Measurements from ENCODE around the gene ULK4.
"Not testable (repeated sequence)": the region's sequence is repeated elsewhere in the genome, so short reads cannot be mapped to it uniquely, and the experiment has no call there.

Gene ULK4

GRCh38 chr3:41961751-41962679, at the start of gene ULK4:
Gene ULK4 (minus strand): TSS chr3:41962103. CDS start chr3:41954759, 7,344 bp downstream.
- peak; percentile 100 for DNase-seq (ENCODE audit: low spot score)

- no peak for DNase-seq (ENCODE audit: low spot score)
These were observed 48.6 kb upstream of the ULK4 start for GRCh38 chr3:42010530-42010929.

GRCh38 chr3:42009456-42009855, 47.6 kb upstream of the ULK4 start:
- no peak for DNase-seq (ENCODE audit: low spot score)

DNA sequence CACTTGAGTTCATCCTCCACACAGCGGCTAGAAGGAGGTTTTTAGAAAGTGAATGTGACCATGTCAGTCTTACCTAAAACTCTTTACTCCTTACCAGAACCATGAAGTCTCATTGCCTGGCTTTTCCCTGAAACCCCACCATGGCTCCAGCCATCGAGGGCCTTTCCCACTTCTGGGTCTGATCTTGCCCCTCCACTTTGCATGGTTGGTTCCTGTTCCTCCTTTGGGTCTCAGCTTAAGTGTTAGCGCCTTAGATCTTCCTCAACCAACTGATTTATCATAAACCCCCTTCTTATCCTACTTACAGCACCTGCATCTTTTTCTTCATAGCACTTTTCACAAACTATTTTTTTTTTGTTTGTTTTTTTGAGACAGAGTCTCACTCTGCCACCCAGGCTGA, 45.9 kb upstream of the ULK4 start:
- no peak for DNase-seq (ENCODE audit: low spot score)

DNA sequence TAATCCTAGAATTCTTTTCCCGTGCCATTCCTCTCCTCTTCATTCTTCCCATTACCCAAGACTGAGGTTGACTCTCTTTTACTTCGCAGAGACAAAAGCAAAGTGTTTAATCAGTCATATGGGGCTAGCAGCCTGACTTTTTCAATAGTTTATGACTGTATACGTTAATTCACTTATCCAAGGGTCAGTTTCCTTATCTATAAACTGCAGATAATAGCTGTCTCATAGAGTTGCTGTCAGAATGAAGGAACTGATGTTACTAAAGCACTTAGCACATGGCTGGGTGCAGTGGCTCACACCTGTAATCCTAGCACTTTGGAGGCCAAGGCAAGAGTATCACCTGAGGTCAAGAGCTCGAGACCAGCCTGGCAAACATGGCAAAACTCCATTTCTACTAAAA, 43.5 kb upstream of the ULK4 start:
- no peak for DNase-seq (ENCODE audit: low spot score)

DNA sequence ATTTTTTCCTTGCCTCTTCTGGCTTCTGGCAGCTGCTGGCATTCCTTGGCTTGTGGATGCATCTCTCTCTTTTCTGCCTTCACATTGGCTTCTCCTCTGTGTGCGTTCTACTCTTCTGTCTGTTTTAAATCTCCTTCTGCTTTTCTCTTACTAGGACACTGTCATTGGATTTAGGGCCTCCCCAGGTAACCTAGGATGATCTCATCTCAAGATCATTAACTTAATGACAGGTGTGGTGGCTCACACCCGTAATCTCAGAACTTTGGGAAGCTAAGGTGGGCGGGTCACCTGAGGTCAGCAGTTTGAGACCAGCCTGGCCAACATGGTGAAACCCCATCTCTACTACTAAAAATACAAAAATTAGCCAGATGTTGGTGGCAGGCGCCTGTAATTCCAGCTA, 40.9 kb upstream of the ULK4 start:
- no peak for DNase-seq (ENCODE audit: low spot score)

GRCh38 chr3:42001777-42002176, 39.9 kb upstream of the ULK4 start:
- no peak for DNase-seq (ENCODE audit: low spot score)

GRCh38 chr3:41999909-42000308, 38.0 kb upstream of the ULK4 start:
- no peak for DNase-seq (ENCODE audit: low spot score)

DNA sequence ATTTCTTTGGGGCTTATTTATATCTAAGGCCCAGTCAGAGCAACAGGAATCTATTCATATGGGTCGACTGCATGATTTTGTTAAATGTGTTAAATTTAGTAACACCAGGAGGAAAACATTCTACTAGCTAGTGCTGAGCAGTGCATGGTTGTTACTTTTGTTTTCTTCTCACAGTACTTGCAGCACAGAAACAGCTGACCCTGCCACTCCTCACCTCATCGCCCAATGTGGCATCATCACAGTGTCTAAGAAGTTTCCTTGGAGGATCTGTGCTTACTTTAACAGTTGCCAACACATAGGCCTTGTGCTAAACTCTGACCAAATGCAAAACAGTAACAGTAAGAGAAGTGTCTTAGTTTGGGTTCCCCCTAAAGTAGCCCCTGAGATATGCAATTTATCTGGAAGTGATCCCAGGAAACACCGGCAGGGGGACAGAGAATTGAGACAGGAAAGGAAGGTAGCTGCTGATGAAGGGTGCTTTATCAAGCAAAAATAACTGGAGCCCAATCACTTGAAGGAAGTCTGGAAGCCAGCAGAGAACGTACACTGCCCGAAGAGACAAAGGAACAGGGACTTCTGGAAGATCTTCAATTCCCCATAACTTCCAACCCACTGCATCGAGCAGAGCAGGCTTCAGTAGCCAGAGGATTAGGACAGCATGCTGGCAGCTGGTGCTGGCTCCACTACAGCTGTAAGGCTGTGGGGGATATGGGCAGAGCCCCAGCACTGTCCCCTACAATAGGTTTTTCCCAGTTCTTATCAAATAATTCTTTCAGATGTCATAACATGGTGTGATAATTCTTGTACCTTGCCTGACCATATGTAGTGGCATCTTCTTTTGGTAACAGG, 36.0 kb upstream of the ULK4 start:
- DNase-seq (ENCODE audit: low spot score), result no peak

GRCh38 chr3:41991437-41991836, 29.5 kb upstream of the ULK4 start:
- DNase-seq (ENCODE audit: low spot score), result no peak

GRCh38 chr3:41989518-41989917, 27.6 kb upstream of the ULK4 start:
- DNase-seq (ENCODE audit: low spot score), result no peak

- DNase-seq (ENCODE audit: low spot score), result no peak
These were observed 25.7 kb upstream of the ULK4 start for GRCh38 chr3:41987627-41988026.

DNA sequence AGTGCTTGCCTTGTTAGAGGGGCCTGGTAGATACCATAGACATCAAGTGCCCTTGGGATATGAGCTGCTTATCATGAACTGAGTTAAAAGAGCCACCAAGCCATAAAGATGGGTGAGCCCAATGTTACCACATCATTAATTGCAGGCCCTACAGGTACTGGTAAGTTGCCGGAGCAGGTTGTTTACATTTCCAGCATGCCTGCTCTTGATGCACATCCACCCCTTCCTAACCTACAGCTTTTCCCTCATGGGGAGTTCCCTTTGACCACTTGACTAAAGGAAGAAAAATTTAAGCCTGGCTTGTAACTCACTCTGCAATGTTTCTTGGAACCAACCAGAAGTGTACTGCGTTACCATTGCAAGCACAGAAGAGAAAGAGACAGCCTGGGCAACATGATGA, 24.7 kb upstream of the ULK4 start:
- DNase-seq (ENCODE audit: low spot score), result no peak

DNA sequence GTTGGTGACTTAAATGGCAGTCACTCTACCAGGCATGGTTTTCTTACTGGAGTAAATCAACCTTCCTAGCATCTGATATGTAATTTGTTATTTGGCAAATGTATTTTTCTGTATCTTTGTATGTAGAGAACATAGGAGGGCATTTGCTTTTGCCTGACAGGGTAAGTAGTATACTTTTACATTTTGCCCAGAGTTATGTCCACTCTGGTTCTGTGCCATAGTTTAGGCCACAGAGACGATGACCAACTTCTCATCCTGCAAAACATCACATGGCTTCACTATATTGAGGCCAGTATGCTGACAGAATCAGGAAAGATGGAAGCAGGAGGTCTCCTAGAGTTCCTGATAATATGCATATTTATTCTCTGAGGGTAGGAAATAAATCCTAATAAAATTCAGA, 23.1 kb upstream of the ULK4 start:
- no peak for DNase-seq (ENCODE audit: low spot score)

- DNase-seq (ENCODE audit: low spot score), result not testable (repeated sequence)
These were observed 21.2 kb upstream of the ULK4 start for GRCh38 chr3:41983091-41983490.

DNA sequence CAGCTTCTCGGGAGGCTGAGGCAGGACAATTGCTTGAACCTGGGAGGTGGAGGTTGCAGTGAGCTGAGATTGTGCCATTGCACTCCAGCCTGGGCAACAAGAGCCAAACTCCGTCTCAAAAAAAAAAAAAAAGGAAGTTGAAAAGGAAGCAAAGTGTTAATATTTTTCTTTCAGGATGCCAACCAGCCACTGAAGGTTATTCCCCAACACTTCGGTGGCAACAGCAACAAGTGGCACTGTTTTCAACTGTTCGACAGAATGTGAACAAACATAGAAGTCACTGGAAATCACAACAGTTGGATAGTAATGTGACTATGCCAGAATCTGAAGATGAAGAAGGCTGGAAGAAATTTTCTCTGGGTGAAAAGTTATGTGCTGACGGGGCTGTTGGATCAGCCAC, 15.5 kb upstream of the ULK4 start:
- not testable (repeated sequence) for DNase-seq (ENCODE audit: low spot score)

- no peak for DNase-seq (ENCODE audit: low spot score)
These were observed 13.7 kb upstream of the ULK4 start for GRCh38 chr3:41975416-41976103.

GRCh38 chr3:41974223-41974622, 12.3 kb upstream of the ULK4 start:
- no peak for DNase-seq (ENCODE audit: low spot score)

- DNase-seq (ENCODE audit: low spot score), result no peak
These were observed 10.9 kb upstream of the ULK4 start for GRCh38 chr3:41972802-41973201.

DNA sequence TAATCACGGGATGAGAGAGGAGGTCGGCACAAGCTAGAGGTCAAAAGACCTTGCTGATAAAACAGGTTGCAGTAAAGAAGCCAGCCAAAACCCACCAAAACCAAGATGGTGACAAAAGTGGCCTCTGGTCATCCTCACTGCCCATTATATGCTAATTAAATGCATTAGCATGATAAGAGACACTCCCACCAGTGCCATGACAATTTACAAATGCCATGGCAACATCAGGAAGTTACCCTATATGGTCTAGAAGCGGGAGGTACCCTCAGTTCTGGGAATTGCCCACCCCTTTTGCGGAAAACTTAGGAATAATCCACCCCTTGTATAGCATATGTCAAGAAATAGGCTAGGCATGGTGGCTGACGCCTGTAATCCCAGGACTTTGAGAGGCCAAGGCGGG, 4.3 kb upstream of the ULK4 start:
- DNase-seq (ENCODE audit: low spot score), result no peak

DNA sequence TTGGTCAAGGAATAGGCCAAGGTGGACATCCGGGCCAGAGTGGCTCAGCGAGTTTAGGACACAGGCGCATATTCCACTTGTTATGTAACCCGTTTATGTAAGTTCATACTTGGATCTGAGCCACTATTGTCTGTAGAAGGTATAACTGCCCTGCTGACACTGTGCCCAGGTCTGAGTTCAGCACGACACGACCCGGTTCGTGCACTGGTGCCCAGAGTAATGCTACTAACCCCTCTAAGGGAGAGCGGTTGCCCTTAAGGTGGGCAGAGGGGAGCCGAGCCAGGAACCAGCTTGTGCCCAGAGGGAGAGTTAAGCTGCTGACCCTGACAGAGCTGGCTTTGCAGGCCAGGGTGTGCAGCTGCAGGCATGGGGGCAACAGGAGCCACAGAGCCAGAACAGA, 1.9 kb upstream of the ULK4 start:
- no peak for DNase-seq (ENCODE audit: low spot score)

All from kidney capillary endothelial cell (primary cell).